Right renal pelvis (tissue), 4 donors: ENCODE measurements around the gene PRR14L. TPM values are rescaled to one million over a fixed set of nuclear protein-coding genes. Genes with fewer than 3 reads are reported as not detected.
"Not testable (repeated sequence)": the region's sequence is repeated elsewhere in the genome, so short reads cannot be mapped to it uniquely, and the experiment has no call there.

Source experiments
- DNase-seq, 4 donors: peaks; one replicate each; pipeline ENCODE4 v3.0.0-alpha.2; 2013; ENCODE audit warnings: low read depth in 4 of 4, low spot score in 3 of 4, missing footprints in 1 of 4
- polyA plus RNA-seq, 4 donors: library from polyadenylated mRNA; unstranded; fragments of 120-200 nt; gene quantifications; one replicate each; pipeline ENCODE4 v1.2.1, GENCODE V29; 2013; ENCODE audit not compliant: insufficient read length in 4 of 4

Gene PRR14L
- polyA plus RNA-seq = 10 to 100 TPM; 22.9 to 26.6 (median 25.7) TPM

- peak; percentile 93 to 95 (median 95) for DNase-seq
Measured at GRCh38 chr22:31749636-31750364, at the start of gene PRR14L. Gene PRR14L, minus strand, starts transcription at chr22:31750132. Its CDS starts 11,272 bp downstream, at chr22:31738860.

GRCh38 chr22:31799358-31799757, 49.4 kb upstream of the PRR14L start:
- DNase-seq = not testable (repeated sequence)

GRCh38 chr22:31790240-31790639, 40.3 kb upstream of the PRR14L start:
- DNase-seq = no peak

DNA sequence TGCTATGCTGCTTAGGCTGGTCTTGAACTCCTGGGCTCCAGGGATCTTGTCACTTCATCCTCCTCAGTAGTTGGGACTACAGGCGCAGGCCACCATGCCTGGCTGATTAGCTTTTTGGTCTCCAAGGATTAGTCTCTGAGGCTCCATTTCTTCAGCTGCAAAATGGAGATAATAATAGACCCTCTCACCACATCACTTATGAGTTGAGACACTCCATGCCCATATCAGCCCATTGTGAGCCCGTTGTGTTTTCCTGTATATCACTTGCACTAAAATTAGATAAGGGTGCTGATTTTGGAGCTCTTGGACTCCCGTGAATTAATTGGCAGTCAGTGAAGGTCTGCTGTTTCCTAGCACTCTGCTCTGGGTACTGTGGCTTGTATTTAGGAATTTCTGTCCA, 39.9 kb upstream of the PRR14L start:
- no peak for DNase-seq

DNA sequence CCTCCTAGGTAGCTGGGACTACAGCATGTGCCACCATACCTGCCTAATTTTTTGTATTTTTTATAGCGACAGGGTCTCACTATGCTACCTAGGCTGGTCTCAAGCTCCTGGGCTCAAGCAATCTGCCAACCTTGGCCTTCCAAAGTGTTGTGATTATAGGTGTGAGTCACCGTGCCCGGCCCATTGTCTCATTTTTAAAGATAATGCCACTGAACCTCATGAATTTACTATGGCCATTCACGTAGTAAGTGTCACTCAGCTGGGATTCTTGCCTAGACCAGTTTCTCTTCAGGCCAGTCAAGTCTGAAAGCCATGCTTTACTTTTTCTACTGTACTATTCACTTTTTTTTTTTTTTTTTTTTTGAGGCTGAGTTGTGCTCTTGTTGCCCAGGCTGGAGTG, 26.3 kb upstream of the PRR14L start:
- DNase-seq = no peak

- no peak for DNase-seq
Measured at GRCh38 chr22:31773416-31773815, 23.5 kb upstream of the PRR14L start.

- no peak for DNase-seq
Measured at GRCh38 chr22:31768422-31769059, 18.6 kb upstream of the PRR14L start.

DNA sequence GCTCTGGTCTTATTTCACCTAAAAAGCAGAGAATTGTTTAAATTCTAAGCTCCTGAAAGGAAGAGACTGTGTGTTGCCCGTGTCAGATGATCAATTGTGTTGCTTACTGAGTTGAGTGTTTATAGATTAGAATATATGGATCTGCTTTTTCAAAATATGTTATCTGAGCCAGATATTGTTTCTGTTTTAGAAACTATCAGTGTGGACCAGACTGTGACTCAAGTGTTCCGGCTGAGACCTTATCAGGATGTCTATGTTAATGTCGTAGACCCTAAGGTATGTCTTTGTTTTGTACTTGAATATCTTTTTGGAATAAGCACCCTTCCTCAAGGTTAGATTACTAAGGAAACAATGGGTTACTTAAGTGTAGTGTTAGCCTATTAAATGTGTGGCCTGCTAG, 14.9 kb upstream of the PRR14L start:
- DNase-seq = no peak

DNA sequence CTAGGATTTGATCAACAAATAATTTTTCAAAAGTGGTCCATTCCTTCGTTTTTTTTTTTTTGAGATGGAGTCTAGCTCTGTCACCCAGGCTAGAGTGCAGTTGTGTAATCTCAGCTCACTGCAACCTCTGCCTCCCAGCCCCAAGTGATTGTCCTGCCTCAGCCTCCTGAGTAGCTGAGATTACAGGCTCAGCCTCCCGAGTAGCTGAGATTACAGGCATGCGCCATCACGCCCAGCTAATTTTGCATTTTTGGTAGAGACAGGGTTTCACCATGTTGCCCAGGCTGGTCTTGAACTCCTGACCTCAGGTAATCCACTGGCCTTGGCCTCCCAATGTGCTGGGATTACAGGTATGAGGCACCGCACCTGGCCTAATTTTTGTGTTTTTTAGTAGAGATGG, 8.9 kb upstream of the PRR14L start:
- not testable (repeated sequence) for DNase-seq

GRCh38 chr22:31757265-31757664, 7.3 kb upstream of the PRR14L start:
- no peak for DNase-seq

DNA sequence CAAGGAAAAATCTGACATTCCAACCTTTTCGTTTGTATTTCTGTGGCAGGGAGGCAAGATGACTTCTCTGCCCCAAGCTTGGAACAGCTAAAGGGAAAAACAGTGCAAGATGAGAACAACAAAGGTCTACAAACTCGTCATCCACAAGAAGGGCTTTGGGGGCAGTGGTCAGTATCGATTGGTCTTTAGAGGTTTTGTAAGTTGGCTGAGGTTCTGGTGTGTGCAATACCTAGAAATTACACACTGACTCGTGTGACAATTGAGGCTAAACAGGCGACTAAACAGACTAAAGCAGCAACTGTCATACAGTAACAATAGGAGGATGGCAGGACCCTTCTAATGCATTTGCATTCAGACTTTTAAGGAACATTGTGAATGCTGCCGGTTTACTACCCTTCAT, 4.9 kb upstream of the PRR14L start:
- no peak for DNase-seq

DNA sequence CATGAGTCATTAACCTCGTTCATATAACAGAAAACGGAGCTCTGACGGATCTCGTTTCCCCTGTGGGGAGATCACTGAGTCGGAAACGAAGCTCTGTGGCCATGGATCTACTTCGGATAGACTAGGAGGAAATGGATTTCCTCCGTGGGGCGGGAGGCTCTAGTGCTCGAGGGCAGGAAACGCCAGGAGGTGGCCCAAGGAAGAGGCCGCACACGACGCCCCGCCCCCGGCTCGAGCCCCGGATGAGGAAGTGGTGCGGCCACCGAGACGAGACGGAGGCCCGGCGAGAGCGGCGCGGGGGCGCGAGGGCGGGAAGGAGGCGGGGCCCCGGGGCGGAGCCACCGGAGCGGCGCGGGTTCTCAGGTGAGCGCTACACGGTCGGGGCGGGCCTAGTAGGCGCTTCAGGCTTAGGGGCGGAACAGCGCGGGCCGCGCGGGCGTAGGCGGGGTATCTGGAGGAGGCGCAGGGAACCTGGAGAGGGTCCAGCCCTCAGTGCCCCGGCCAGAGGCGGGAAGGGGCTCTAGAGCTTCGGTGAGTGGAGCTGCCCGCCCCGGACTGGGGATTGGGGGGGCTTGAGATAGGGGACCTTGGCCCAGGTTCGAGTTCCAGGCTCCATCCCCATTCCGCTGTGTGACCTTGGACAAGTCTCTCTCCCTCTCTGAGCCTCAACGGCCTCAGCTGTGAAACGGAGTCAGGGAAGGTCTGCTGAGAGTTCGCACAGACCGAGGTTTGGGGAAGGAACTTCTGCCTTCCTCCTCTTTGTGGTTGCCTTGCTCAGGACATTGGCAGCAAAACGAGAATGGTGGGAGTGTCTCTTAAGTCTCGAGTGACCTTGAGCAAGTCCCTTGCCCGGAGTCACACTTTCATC, 3.9 kb upstream of the PRR14L start, which contains the start of gene DEPDC5:
DEPDC5 (plus strand) TSS at position 386 of the 868 bp plus-strand sequence. CDS start 903 bp downstream, outside the sequence.
- peak; percentile 94 to 95 (median 94) for DNase-seq

- peak in 1 of 4 donors; percentile 23 for DNase-seq
Measured at GRCh38 chr22:31753005-31753633, 3.2 kb upstream of the PRR14L start.

DNA sequence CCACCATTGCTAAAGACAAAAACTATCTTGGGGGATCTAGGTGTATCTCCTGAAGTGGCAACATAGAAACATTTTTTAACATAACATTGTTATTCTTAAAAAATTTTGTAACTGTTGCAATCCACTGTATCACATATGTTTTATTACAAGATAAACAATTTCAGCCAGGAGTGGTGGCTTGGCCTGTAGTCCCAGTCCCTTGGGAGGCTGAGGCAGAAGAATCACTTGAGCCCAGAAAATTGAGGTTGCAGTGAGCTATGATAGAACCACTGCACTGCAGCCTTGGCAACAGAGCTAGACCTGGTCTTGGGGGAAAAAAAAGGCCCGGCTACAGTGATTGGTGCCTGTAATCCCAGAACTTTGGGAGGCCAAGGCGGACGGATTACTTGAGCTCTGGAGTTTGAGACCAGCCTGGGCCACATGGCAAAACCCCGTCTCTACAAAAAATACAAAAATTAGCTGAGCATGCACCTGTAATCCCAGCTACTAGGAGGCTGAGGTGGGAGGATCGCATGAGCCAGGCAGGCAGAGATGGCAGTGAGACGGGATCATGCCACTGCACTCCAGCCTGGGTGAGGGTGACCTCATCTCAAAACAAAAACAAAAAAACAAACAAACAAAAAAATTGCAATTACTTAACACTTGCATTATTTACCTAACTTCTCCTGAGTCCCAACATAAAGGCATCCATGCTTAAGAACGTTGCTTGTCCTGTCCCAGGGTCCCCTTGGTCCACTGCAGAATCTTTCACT, 2.3 kb upstream of the PRR14L start:
- no peak for DNase-seq

- DNase-seq = no peak
Measured at GRCh38 chr22:31750365-31751284, 693 bp upstream of the PRR14L start.

- DNase-seq = no peak
Measured at GRCh38 chr22:31748490-31748889, 1.4 kb downstream of the PRR14L start.

GRCh38 chr22:31747441-31747840, 2.5 kb downstream of the PRR14L start:
- DNase-seq = no peak

- DNase-seq = no peak
Measured at GRCh38 chr22:31743871-31744270, 6.1 kb downstream of the PRR14L start.

DNA sequence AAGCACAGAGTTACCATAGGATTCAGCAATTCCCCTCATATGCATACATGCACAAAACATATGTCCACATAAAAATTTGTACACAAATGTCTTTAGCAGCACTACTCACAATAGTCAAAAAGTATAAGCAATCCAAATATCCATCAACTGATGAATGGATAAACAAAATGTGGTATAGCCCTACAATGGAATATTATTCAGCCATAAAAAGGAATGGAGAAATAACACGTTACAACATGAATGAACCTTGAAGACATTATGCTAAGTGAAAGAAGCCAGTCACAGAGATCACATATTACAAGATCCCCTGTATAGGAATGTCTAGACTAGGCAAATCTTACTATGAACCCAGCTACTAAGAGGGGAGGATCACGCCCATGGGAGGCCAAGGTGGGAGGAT, 7.2 kb downstream of the PRR14L start:
- DNase-seq = no peak
